ENCODE measurements around the gene CREB1.

The CREB1 gene

DNA sequence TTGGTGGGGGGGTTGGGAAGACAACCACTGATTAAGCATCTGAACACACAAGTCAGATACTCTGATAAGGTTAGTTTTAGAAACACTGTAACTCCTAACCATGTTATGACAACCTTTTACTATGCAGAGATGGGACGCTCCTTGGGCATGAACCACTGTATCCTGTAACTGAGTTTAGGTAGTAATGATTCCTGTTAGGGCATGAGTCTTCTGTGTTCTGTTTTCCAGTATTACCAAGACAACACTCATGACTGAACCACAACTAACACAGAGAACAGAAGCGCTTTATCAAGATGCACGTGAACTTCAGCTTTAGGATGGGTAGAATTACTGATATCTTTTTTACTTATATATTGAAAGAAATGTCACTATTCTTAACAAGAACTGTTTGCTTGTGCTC lies 14.1 kb upstream of the CREB1 start:
- Histone ChIP-seq H3K4me3 (replicated peaks; ENCODE audit: insufficient read depth, low read length) (no peak overlapping the region), H3K27me3 (ENCODE audit: insufficient read depth, poor library complexity, severe bottlenecking) (no peaks in the 10 kb centered on the region), H3K27ac (replicated peaks) (no peak overlapping the region)
- TF ChIP-seq, protein P1, sequence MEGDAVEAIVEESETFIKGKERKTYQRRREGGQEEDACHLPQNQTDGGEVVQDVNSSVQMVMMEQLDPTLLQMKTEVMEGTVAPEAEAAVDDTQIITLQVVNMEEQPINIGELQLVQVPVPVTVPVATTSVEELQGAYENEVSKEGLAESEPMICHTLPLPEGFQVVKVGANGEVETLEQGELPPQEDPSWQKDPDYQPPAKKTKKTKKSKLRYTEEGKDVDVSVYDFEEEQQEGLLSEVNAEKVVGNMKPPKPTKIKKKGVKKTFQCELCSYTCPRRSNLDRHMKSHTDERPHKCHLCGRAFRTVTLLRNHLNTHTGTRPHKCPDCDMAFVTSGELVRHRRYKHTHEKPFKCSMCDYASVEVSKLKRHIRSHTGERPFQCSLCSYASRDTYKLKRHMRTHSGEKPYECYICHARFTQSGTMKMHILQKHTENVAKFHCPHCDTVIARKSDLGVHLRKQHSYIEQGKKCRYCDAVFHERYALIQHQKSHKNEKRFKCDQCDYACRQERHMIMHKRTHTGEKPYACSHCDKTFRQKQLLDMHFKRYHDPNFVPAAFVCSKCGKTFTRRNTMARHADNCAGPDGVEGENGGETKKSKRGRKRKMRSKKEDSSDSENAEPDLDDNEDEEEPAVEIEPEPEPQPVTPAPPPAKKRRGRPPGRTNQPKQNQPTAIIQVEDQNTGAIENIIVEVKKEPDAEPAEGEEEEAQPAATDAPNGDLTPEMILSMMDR (IDR thresholded peaks at IDR 0.05; ENCODE audit: insufficient read depth, low read length) = no peak
- no peak for TF ChIP-seq GABPA (IDR thresholded peaks at IDR 0.05; ENCODE audit: low read depth)
- TF ChIP-seq, protein P2, sequence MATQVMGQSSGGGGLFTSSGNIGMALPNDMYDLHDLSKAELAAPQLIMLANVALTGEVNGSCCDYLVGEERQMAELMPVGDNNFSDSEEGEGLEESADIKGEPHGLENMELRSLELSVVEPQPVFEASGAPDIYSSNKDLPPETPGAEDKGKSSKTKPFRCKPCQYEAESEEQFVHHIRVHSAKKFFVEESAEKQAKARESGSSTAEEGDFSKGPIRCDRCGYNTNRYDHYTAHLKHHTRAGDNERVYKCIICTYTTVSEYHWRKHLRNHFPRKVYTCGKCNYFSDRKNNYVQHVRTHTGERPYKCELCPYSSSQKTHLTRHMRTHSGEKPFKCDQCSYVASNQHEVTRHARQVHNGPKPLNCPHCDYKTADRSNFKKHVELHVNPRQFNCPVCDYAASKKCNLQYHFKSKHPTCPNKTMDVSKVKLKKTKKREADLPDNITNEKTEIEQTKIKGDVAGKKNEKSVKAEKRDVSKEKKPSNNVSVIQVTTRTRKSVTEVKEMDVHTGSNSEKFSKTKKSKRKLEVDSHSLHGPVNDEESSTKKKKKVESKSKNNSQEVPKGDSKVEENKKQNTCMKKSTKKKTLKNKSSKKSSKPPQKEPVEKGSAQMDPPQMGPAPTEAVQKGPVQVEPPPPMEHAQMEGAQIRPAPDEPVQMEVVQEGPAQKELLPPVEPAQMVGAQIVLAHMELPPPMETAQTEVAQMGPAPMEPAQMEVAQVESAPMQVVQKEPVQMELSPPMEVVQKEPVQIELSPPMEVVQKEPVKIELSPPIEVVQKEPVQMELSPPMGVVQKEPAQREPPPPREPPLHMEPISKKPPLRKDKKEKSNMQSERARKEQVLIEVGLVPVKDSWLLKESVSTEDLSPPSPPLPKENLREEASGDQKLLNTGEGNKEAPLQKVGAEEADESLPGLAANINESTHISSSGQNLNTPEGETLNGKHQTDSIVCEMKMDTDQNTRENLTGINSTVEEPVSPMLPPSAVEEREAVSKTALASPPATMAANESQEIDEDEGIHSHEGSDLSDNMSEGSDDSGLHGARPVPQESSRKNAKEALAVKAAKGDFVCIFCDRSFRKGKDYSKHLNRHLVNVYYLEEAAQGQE (IDR thresholded peaks at IDR 0.05; ENCODE audit: insufficient replicate concordance, low read depth) = no peak
- DNase-seq (ENCODE audit: low read depth in 1 of 2, low spot score in 1 of 2) = no peak

DNA sequence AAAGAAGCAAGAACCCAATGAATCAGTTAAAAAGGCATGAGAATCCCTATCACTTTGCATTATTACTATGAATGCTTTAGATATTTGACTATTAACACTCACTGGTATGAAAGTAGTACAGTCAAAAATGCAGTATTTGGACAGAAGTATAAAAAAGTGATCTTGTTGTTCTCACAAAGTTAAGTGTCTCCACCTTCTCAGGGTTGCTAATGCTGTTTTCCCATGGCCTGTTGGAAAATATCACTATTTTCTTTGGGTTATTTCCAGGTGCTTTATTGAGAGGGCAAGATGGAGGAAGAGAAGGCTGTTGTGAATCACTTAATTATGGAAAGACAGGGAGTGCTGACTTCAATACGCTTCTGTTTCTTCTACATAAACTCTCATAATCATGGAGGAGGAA lies 13.6 kb upstream of the CREB1 start:
- DNase-seq (ENCODE audit: low read depth in 1 of 2, low spot score in 1 of 2) = no peak
- Histone ChIP-seq H3K27ac (replicated peaks) (no peak overlapping the region), H3K27me3 (ENCODE audit: insufficient read depth, poor library complexity, severe bottlenecking) (no peaks in the 10 kb centered on the region), H3K4me3 (replicated peaks; ENCODE audit: insufficient read depth, low read length) (no peak overlapping the region)
- TF ChIP-seq POLR2AphosphoS5 (IDR thresholded peaks at IDR 0.05; ENCODE audit: low read depth) = no peak
- no peak for TF ChIP-seq SPI1 (IDR thresholded peaks at IDR 0.05; ENCODE audit: borderline replicate concordance, low read depth)
- TF ChIP-seq, protein P2 (IDR thresholded peaks at IDR 0.05; ENCODE audit: insufficient replicate concordance, low read depth) = no peak
- TF ChIP-seq, protein P1 (IDR thresholded peaks at IDR 0.05; ENCODE audit: insufficient read depth, low read length) = no peak

DNA sequence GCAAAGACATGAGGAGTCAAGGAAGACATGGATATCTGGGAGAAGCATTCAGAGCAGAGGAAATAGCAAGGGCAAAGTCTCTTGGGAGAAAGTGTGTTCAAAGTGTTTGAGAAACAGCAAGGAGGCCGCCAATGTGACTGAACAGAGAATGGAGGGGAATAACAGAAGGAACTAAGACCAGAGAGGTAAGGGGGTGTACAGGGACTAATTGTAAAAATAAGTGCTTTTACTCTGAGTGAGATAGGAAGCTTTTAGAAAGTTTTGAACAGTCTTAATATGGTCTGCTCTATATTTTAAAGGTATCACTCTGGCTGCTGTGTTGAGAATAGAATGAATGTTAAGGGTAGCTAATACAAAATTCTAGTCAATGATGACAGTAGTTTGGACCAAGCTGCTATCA lies 6.8 kb upstream of the CREB1 start:
- no peak overlapping the region for H3K27ac ChIP-seq (replicated peaks)
- TF ChIP-seq, protein P1 (IDR thresholded peaks at IDR 0.05; ENCODE audit: insufficient read depth, low read length) = no peak
- no peak for TF ChIP-seq SPI1 (IDR thresholded peaks at IDR 0.05; ENCODE audit: borderline replicate concordance, low read depth)
- no peak for TF ChIP-seq GABPA (IDR thresholded peaks at IDR 0.05; ENCODE audit: low read depth)
- TF ChIP-seq, protein P2 (IDR thresholded peaks at IDR 0.05; ENCODE audit: insufficient replicate concordance, low read depth) = no peak
- TF ChIP-seq POLR2AphosphoS5 (IDR thresholded peaks at IDR 0.05; ENCODE audit: low read depth) = no peak
- no peaks in the 10 kb centered on the region for H3K27me3 ChIP-seq (ENCODE audit: insufficient read depth, poor library complexity, severe bottlenecking)
- H3K4me3 ChIP-seq (replicated peaks; ENCODE audit: insufficient read depth, low read length) = no peak overlapping the region
- DNase-seq (ENCODE audit: low read depth in 1 of 2, low spot score in 1 of 2) = no peak
